SIG-M5 treated with dmso at 0.1 percent for 504 hours (cell line): Measurements from ENCODE around the gene RGS4.

ENCODE experiments used
- DNase-seq: peaks from one replicate; lab custom pipeline; 2025; ENCODE audit not compliant: unreplicated experiment; lab: John Stamatoyannopoulos, UW

RGS4 gene

GRCh38 chr1:163069142-163069541 is at the start of gene RGS4:
Gene RGS4, plus strand, starts transcription at chr1:163069361. Its CDS starts 124 bp downstream, at chr1:163069485.
- DNase-seq: peak; percentile 8

GRCh38 chr1:163022129-163022528 is 47.0 kb upstream of the RGS4 start:
- DNase-seq: no peak

- DNase-seq: no peak
These were observed 41.6 kb upstream of the RGS4 start for GRCh38 chr1:163027610-163028009.

GRCh38 chr1:163029901-163030300 is 39.3 kb upstream of the RGS4 start:
- no peak for DNase-seq

- DNase-seq: no peak
These were observed 33.5 kb upstream of the RGS4 start for GRCh38 chr1:163035446-163036249.

GRCh38 chr1:163036671-163037070 is 32.5 kb upstream of the RGS4 start:
- DNase-seq: no peak

- no peak for DNase-seq
These were observed 30.0 kb upstream of the RGS4 start for GRCh38 chr1:163038928-163039706.

GRCh38 chr1:163039707-163040093 is 29.5 kb upstream of the RGS4 start:
- no peak for DNase-seq

GRCh38 chr1:163046071-163046470 is 23.1 kb upstream of the RGS4 start:
- no peak for DNase-seq

- DNase-seq: no peak
These were observed 21.1 kb upstream of the RGS4 start for GRCh38 chr1:163047951-163048659.

GRCh38 chr1:163048869-163049268 is 20.3 kb upstream of the RGS4 start:
- DNase-seq: no peak

GRCh38 chr1:163049296-163049695 is 19.9 kb upstream of the RGS4 start:
- no peak for DNase-seq

- DNase-seq: no peak
These were observed 18.7 kb upstream of the RGS4 start for GRCh38 chr1:163050496-163050895.

- DNase-seq: no peak
These were observed 15.0 kb upstream of the RGS4 start for GRCh38 chr1:163054181-163054591.

- no peak for DNase-seq
These were observed 14.2 kb upstream of the RGS4 start for GRCh38 chr1:163055005-163055404.

GRCh38 chr1:163055531-163055930 is 13.6 kb upstream of the RGS4 start:
- no peak for DNase-seq

GRCh38 chr1:163056831-163057230 is 12.3 kb upstream of the RGS4 start:
- no peak for DNase-seq

- no peak for DNase-seq
These were observed 8.7 kb upstream of the RGS4 start for GRCh38 chr1:163060343-163061007.

GRCh38 chr1:163063143-163063542 is 6.0 kb upstream of the RGS4 start:
- DNase-seq: no peak

GRCh38 chr1:163063610-163064009 is 5.6 kb upstream of the RGS4 start:
- no peak for DNase-seq

GRCh38 chr1:163066168-163066567 is 3.0 kb upstream of the RGS4 start:
- DNase-seq: no peak
